ENCODE results near the gene CLEC3A.
"Not testable (repeated sequence)": the region's sequence is repeated elsewhere in the genome, so short reads cannot be mapped to it uniquely, and the experiment has no call there.

DNA sequence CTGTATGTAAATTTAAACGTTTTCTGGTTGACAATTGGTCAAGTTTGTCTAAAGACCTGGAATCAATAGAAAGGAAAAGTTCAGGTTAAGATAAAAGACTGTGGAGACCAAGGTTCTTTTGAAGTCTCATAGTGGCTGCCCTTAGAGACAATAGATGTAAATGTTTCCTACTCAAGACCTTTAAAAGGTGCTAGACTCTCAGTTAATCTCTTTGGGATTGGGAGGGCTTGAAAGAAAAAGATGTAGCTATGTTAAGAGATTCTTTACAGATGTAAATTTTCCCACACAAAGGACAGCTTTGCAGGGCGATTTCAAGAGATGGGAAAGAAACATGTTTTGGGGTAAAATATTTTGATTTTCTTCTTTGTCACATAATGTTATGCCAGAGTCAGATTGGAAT is 30.0 kb upstream of the CLEC3A start:
- TF ChIP-seq, protein P1, sequence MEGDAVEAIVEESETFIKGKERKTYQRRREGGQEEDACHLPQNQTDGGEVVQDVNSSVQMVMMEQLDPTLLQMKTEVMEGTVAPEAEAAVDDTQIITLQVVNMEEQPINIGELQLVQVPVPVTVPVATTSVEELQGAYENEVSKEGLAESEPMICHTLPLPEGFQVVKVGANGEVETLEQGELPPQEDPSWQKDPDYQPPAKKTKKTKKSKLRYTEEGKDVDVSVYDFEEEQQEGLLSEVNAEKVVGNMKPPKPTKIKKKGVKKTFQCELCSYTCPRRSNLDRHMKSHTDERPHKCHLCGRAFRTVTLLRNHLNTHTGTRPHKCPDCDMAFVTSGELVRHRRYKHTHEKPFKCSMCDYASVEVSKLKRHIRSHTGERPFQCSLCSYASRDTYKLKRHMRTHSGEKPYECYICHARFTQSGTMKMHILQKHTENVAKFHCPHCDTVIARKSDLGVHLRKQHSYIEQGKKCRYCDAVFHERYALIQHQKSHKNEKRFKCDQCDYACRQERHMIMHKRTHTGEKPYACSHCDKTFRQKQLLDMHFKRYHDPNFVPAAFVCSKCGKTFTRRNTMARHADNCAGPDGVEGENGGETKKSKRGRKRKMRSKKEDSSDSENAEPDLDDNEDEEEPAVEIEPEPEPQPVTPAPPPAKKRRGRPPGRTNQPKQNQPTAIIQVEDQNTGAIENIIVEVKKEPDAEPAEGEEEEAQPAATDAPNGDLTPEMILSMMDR (IDR thresholded peaks at IDR 0.05) = not testable (repeated sequence)
- not testable (repeated sequence) for TF ChIP-seq ZFX (IDR thresholded peaks at IDR 0.05; ENCODE audit: borderline replicate concordance)

Measured in 22Rv1 (cell line).